ENCODE measurements around the gene TMEM201. TPM values are rescaled to one million over a fixed set of nuclear protein-coding genes. Genes with fewer than 3 reads are reported as not detected.

Gene TMEM201
- total RNA-seq, 1 donor from 2014 or later = 21.0 TPM

DNA sequence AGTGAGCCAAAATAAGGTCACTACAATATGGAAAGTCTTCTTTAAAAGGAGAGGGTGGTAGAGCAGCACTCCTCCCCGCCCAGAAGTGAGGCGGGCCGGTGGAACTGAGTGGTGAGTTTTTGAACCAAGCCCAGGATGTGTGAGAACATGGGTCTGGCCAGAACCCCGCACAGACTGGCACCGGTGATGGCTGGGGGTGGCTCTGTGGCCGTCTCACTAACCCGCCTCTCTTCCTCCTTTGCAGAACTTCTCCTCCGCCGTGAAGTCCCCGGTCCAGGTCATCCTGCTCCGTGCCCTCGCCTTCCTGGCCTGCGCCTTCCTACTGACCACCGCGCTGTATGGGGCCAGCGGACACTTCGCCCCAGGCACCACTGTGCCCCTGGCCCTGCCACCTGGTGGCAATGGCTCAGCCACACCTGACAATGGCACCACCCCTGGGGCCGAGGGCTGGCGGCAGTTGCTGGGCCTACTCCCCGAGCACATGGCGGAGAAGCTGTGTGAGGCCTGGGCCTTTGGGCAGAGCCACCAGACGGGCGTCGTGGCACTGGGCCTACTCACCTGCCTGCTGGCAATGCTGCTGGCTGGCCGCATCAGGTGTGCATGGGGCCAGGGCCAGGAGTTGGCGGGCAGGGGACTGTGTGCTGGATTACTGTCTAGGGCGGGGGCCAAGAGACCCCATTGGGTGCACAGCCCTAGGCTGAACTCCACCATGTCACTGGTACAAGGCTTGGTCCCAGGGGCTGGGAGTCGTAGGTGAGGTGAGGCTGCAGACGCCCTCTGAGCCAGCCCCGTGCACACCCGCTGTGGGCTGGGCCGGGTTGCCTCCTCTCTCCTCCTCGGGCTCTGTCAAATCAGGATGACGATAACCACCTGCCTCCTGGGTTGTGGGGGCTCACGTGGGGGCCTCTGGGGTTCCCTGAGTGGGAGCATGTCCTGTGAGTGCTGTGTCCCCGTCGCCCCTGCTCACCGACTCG, 12.4 kb downstream of the TMEM201 start:
- DNase-seq (ENCODE audit: low spot score) = no peak

DNA sequence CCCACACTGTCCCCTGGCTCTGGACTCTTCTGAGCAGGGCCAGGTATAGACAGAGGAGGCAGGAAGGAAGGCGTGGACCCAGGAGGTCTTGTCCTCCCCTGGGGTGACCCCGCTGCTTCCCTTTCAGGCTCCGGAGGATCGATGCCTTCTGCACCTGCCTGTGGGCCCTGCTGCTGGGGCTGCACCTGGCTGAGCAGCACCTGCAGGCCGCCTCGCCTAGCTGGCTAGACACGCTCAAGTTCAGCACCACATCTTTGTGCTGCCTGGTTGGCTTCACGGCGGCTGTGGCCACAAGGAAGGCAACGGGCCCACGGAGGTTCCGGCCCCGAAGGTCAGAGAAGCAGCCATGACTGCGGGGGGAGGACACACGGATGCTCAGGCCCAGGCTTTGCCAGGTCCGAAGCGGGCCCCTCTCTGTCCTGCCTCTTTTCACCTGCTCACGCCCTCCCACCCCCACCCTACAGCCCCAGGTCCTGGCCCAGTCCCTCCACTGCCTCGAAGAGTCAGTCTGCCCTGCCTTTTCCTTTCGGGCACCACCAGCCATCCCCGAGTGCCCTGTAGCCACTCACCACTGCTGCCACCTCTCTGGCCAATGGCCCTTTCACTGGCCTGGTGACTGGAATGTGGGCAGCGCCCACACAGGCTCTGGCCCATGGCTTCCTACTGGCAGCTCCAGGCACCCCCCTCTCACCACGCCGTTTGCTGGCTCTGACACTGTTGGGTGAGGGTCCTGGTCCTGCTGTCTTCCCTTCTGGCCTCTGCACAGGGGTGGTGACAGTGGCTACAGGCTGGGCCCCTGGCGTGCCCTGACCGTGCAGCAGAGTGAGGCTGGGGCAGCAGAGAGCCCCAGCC, 13.5 kb downstream of the TMEM201 start:
- no peak for DNase-seq (ENCODE audit: low spot score)

- DNase-seq (ENCODE audit: low spot score) = no peak
These were observed 14.1 kb downstream of the TMEM201 start for GRCh38 chr1:9602794-9603167.

DNA sequence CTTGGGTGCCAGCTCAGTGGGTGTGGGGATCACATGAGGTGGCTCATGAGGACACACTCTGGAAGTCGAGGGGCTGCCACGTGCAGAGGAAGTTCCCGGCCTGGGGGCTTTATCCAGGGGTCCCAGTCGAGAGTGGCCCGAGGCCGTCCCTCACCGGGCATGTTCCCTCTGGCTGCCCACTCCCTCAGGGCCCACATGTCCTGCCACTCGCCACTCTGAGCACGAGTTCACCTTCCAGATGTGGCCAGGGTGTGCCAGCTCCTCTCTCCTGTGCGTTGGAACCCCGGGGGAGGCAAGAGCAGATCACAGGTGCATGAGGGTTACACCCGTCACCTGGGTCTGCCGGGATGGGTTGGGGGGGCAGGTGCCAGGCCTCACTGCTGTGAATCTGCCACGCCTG, 14.6 kb downstream of the TMEM201 start:
- DNase-seq (ENCODE audit: low spot score) = no peak

- no peak for DNase-seq (ENCODE audit: low spot score)
These were observed 15.3 kb downstream of the TMEM201 start for GRCh38 chr1:9603766-9604753.

GRCh38 chr1:9604836-9605235, 16.1 kb downstream of the TMEM201 start:
- no peak for DNase-seq (ENCODE audit: low spot score)

GRCh38 chr1:9605946-9606455, 17.3 kb downstream of the TMEM201 start:
- DNase-seq (ENCODE audit: low spot score) = no peak

- DNase-seq (ENCODE audit: low spot score) = no peak
These were observed 17.7 kb downstream of the TMEM201 start for GRCh38 chr1:9606458-9606857.

GRCh38 chr1:9606948-9607347, 18.2 kb downstream of the TMEM201 start:
- DNase-seq (ENCODE audit: low spot score) = no peak

DNA sequence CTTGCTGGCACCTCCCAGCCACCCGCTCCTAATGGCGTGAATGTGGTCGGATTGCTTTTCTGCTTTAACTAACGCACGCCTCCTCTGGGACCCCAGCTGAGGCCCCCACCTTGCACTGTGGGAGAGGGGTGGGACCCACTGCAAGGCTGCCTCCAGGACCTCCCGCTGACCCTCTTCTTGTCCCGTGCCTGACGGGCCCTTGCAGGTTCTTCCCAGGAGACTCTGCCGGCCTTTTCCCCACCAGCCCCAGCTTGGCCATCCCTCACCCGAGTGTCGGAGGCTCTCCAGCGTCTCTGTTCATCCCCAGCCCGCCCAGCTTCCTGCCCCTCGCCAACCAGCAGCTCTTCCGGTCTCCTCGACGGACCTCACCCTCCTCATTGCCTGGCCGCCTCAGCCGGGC, 18.6 kb downstream of the TMEM201 start:
- no peak for DNase-seq (ENCODE audit: low spot score)

- no peak for DNase-seq (ENCODE audit: low spot score)
These were observed 21.3 kb downstream of the TMEM201 start for GRCh38 chr1:9609998-9610397.

- no peak for DNase-seq (ENCODE audit: low spot score)
These were observed 21.8 kb downstream of the TMEM201 start for GRCh38 chr1:9610548-9610947.

GRCh38 chr1:9611716-9612115, 23.0 kb downstream of the TMEM201 start:
- DNase-seq (ENCODE audit: low spot score) = no peak

- no peak for DNase-seq (ENCODE audit: low spot score)
These were observed 23.6 kb downstream of the TMEM201 start for GRCh38 chr1:9612162-9612845.

- no peak for DNase-seq (ENCODE audit: low spot score)
These were observed 24.3 kb downstream of the TMEM201 start for GRCh38 chr1:9612871-9613624.

GRCh38 chr1:9613625-9614299, 25.1 kb downstream of the TMEM201 start:
- no peak for DNase-seq (ENCODE audit: low spot score)

DNA sequence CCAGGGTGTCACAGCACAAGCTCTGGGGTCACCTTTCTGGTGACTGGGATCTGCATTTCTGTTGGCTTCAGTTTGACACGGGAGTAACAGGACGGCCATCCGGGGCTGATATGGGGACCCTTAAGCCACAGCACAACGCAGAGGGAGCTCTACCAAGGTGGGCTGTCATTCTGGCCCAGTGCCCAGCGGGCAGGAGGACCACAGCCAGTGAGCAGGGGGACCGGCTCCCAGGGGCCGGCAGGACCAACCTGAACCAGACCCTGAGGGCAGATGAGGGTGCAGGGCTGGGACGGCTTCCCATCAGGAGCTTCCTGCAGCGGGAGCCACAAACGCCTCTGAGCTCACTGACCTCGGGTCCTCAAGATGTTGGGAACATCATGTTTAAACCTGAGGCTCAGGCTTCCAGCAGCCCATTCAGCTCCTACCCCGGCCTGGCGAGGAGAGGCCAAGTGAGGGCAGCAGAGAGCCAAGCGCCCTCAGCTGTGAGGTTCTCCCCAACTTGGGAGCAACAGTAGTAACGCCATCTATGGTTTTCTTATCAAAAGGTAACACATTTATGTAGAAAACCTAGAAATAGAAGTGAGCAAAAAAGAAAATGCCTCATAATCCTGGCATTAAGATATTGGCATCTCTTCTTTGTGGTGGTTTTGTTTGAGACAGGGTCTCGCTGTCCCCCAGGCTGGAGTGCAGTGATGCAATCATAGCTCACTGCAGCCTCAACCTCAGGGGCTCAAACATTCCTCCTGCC, 26.8 kb downstream of the TMEM201 start:
- DNase-seq (ENCODE audit: low spot score) = no peak

GRCh38 chr1:9618909-9619679, 30.4 kb downstream of the TMEM201 start:
- DNase-seq (ENCODE audit: low spot score) = no peak

Data from ureter (tissue), 1 donor.